HEK293 (cell line): ENCODE data around the gene PTGFRN.

ENCODE experiments used
- CTCF ChIA-PET: fragments of 350-600 bp; formaldehyde crosslinking; extraction: SDS; loops from one replicate; lab custom pipeline; 2021; ENCODE audit warnings: antibody characterized with exemption; lab: Yijun Ruan, JAX
- POLR2A ChIA-PET: fragments of 300-600 bp; formaldehyde crosslinking; extraction: SDS; loops from one replicate; lab custom pipeline; 2020; ENCODE audit warnings: antibody characterized with exemption, inconsistent platforms; lab: Yijun Ruan, JAX
- H3K27ac ChIP-seq: fragments of 200-500 bp; sonication (Bioruptor generic); 2 replicates; pipeline ENCODE4 v1.5.1; 2014; ENCODE audit warnings: low read depth, low read length, control low read depth, inconsistent platforms; ENCODE audit errors: extremely low read depth
- H3K36me3 ChIP-seq, 2 experiments: fragments of 200-500 bp in 1 of 2; sonication (Bioruptor generic) in 1 of 2; 1 replicate in 1 of 2; 2 replicates in 1 of 2; pipeline ENCODE4 v1.5.1; 2014 to 2017; ENCODE audit warnings: inconsistent platforms in 2 of 2, low read length in 2 of 2; ENCODE audit not compliant: control insufficient read depth in 2 of 2, insufficient read depth in 1 of 2
- H3K4me1 ChIP-seq: fragments of 200-500 bp; sonication (Bioruptor generic); 2 replicates; pipeline ENCODE4 v1.5.1; 2014; ENCODE audit warnings: mild to moderate bottlenecking, low read length, inconsistent platforms; ENCODE audit not compliant: control insufficient read depth, insufficient read depth
- H3K4me3 ChIP-seq: 2 replicates; pipeline ENCODE4 v1.5.1; 2011; ENCODE audit warnings: low read depth, mild to moderate bottlenecking, control low read depth, low read length, moderate library complexity
- H3K9me3 ChIP-seq: fragments of 200-500 bp; sonication (Bioruptor generic); 2 replicates; pipeline ENCODE4 v1.5.1; 2014; ENCODE audit warnings: low read depth, low read length, inconsistent platforms; ENCODE audit not compliant: control insufficient read depth, insufficient read depth
- ELK4 ChIP-seq: IDR thresholded peaks from 2 replicates; pipeline ENCODE4 v1.6.1; 2011; ENCODE audit warnings: mild to moderate bottlenecking, low read depth, low read length, borderline replicate concordance
- FEZF1 ChIP-seq: fragments of 450-650 bp; formaldehyde crosslinking; IDR thresholded peaks from 2 replicates; pipeline ENCODE4 v1.5.1; 2016; ENCODE audit warnings: missing biosample characterization, missing genetic modification characterization
- GFI1B ChIP-seq: fragments of 450-650 bp; formaldehyde crosslinking; IDR thresholded peaks from 2 replicates; pipeline ENCODE4 v1.5.1; 2016; ENCODE audit warnings: missing biosample characterization, missing genetic modification characterization
- GLI4 ChIP-seq: fragments of 450-650 bp; formaldehyde crosslinking; IDR thresholded peaks from 2 replicates; pipeline ENCODE4 v1.5.1; 2016; ENCODE audit warnings: missing biosample characterization, missing genetic modification characterization
- GLIS1 ChIP-seq: fragments of 450-650 bp; formaldehyde crosslinking; IDR thresholded peaks from 2 replicates; pipeline ENCODE4 v1.5.1; 2016; ENCODE audit warnings: missing biosample characterization, missing genetic modification characterization
- KLF17 ChIP-seq: fragments of 450-650 bp; formaldehyde crosslinking; IDR thresholded peaks from 2 replicates; pipeline ENCODE4 v1.5.1; 2016; ENCODE audit warnings: missing biosample characterization, missing genetic modification characterization
- MYNN ChIP-seq: fragments of 450-650 bp; formaldehyde crosslinking; IDR thresholded peaks from 2 replicates; pipeline ENCODE4 v1.5.1; 2016; ENCODE audit warnings: missing biosample characterization, missing genetic modification characterization, borderline replicate concordance
- OSR2 ChIP-seq: fragments of 450-650 bp; formaldehyde crosslinking; IDR thresholded peaks from 2 replicates; pipeline ENCODE4 v1.5.1; 2016; ENCODE audit warnings: missing biosample characterization, missing genetic modification characterization
- PBX3 ChIP-seq: sonication (generic); formaldehyde crosslinking; IDR thresholded peaks from 2 replicates; pipeline ENCODE4 v1.8.1; 2022; ENCODE audit warnings: mild to moderate bottlenecking, moderate library complexity, missing genetic modification reagents
- PRDM6 ChIP-seq: fragments of 450-650 bp; formaldehyde crosslinking; IDR thresholded peaks from 2 replicates; pipeline ENCODE4 v1.5.1; 2017; ENCODE audit warnings: missing biosample characterization, missing genetic modification characterization
- SCRT1 ChIP-seq: fragments of 450-650 bp; formaldehyde crosslinking; IDR thresholded peaks from 2 replicates; pipeline ENCODE4 v1.5.1; 2016; ENCODE audit warnings: missing biosample characterization, missing genetic modification characterization, borderline replicate concordance
- SP2 ChIP-seq: fragments of 450-650 bp; formaldehyde crosslinking; IDR thresholded peaks from 2 replicates; pipeline ENCODE4 v1.5.1; 2016; ENCODE audit warnings: missing biosample characterization, missing genetic modification characterization
- TSHZ1 ChIP-seq: fragments of 450-650 bp; formaldehyde crosslinking; IDR thresholded peaks from 2 replicates; pipeline ENCODE4 v1.5.1; 2016; ENCODE audit warnings: missing biosample characterization, missing genetic modification characterization, borderline replicate concordance
- YY2 ChIP-seq: fragments of 450-650 bp; formaldehyde crosslinking; IDR thresholded peaks from 2 replicates; pipeline ENCODE4 v1.5.1; 2016; ENCODE audit warnings: missing biosample characterization, missing genetic modification characterization
- ZBTB8A ChIP-seq: fragments of 450-650 bp; formaldehyde crosslinking; IDR thresholded peaks from 2 replicates; pipeline ENCODE4 v1.5.1; 2016; ENCODE audit warnings: missing biosample characterization, missing genetic modification characterization
- ZFHX2 ChIP-seq: fragments of 450-650 bp; formaldehyde crosslinking; conservative IDR thresholded peaks from 2 replicates; pipeline ENCODE4 v1.5.1; 2016; ENCODE audit warnings: missing biosample characterization, missing genetic modification characterization
- ZIC2 ChIP-seq: fragments of 450-650 bp; formaldehyde crosslinking; IDR thresholded peaks from 2 replicates; pipeline ENCODE4 v1.5.1; 2016; ENCODE audit warnings: missing biosample characterization, missing genetic modification characterization
- ZNF16 ChIP-seq: fragments of 450-650 bp; formaldehyde crosslinking; IDR thresholded peaks from 2 replicates; pipeline ENCODE4 v1.5.1; 2016; ENCODE audit warnings: low read depth, missing biosample characterization, missing genetic modification characterization
- ZNF202 ChIP-seq: fragments of 450-650 bp; formaldehyde crosslinking; IDR thresholded peaks from 2 replicates; pipeline ENCODE4 v1.5.1; 2016; ENCODE audit warnings: missing biosample characterization, missing genetic modification characterization, borderline replicate concordance
- ZNF211 ChIP-seq: fragments of 450-650 bp; formaldehyde crosslinking; IDR thresholded peaks from 2 replicates; pipeline ENCODE4 v1.5.1; 2016; ENCODE audit warnings: low read depth, missing biosample characterization, missing genetic modification characterization
- ZNF341 ChIP-seq: fragments of 450-650 bp; formaldehyde crosslinking; IDR thresholded peaks from 2 replicates; pipeline ENCODE4; 2016; ENCODE audit warnings: low read depth, missing biosample characterization, missing genetic modification characterization
- ZNF585B ChIP-seq: fragments of 450-650 bp; formaldehyde crosslinking; IDR thresholded peaks from 2 replicates; pipeline ENCODE4 v1.5.1; 2016; ENCODE audit warnings: missing biosample characterization, missing genetic modification characterization
- ZNF670 ChIP-seq: fragments of 450-650 bp; formaldehyde crosslinking; IDR thresholded peaks from 2 replicates; pipeline ENCODE4 v1.5.1; 2016; ENCODE audit warnings: missing biosample characterization, missing genetic modification characterization, low read depth
- ZNF777 ChIP-seq: fragments of 450-650 bp; formaldehyde crosslinking; IDR thresholded peaks from 2 replicates; pipeline ENCODE4 v1.5.1; 2017; ENCODE audit warnings: missing biosample characterization, missing genetic modification characterization, borderline replicate concordance
- ZNF830 ChIP-seq: fragments of 450-650 bp; IDR thresholded peaks from 2 replicates; pipeline ENCODE4 v1.5.0; 2018; ENCODE audit warnings: missing biosample characterization, missing genetic modification characterization, low read depth, mild to moderate bottlenecking, moderate library complexity
- ZSCAN18 ChIP-seq: fragments of 450-650 bp; formaldehyde crosslinking; IDR thresholded peaks from 2 replicates; pipeline ENCODE4 v1.5.1; 2016; ENCODE audit warnings: missing biosample characterization, missing genetic modification characterization

PTGFRN gene

GRCh38 chr1:116940814-116941599, 31.3 kb downstream of the PTGFRN start:
- H3K4me3 ChIP-seq, result no peak overlapping the region
- ChIA-PET CTCF (interaction anchor here (0.6 to 0.8 kb wide), 3 partner anchors 10 to 1521 kb away, joined by 3 read pairs; no protein-coding TSS in a partner anchor), POLR2A (no interaction called here)
- peaks cover 16% of the 10 kb centered on the region for H3K4me1 ChIP-seq
- no peaks in the 10 kb centered on the region for H3K9me3 ChIP-seq
- H3K27ac ChIP-seq, result no peak overlapping the region
- peaks cover 0 to 51% of the 10 kb centered on the region in 2 experiments; a peak in 1 of 3 replicates for H3K36me3 ChIP-seq
- TF ChIP-seq TSHZ1 (tag by site-specific recombination) (no peak), OSR2 (tag by site-specific recombination) (peak; percentile 13; the same call in 1 of the 2 replicates), KLF17 (tag by site-specific recombination) (peak; percentile 54; the same call in 1 of the 2 replicates), SP2 (tag by site-specific recombination) (no peak), GFI1B (tag by site-specific recombination) (no peak), ZFHX2 (no peak), YY2 (tag by site-specific recombination) (no peak), ZNF777 (tag by site-specific recombination) (no peak), PRDM6 (tag by site-specific recombination) (peak; percentile 64), GLIS1 (tag by site-specific recombination) (peak; percentile 49), ZNF202 (tag by site-specific recombination) (no peak), ZNF341 (tag by site-specific recombination) (no peak), GLI4 (tag by site-specific recombination) (no peak), ZBTB8A (peak; percentile 73), ZSCAN18 (tag by site-specific recombination) (no peak), ZNF830 (no peak), PBX3 (CRISPR knock-in tag) (no peak), MYNN (no peak), FEZF1 (tag by site-specific recombination) (peak; percentile 92; the same call in 1 of the 2 replicates), ZNF211 (tag by site-specific recombination) (no peak), SCRT1 (no peak), ZNF585B (tag by site-specific recombination) (no peak), ZIC2 (no peak), ZNF670 (tag by site-specific recombination) (no peak), ZNF16 (tag by site-specific recombination) (no peak), ELK4 (no peak)
